ENCODE results near the gene OGFOD3.

The OGFOD3 gene

DNA sequence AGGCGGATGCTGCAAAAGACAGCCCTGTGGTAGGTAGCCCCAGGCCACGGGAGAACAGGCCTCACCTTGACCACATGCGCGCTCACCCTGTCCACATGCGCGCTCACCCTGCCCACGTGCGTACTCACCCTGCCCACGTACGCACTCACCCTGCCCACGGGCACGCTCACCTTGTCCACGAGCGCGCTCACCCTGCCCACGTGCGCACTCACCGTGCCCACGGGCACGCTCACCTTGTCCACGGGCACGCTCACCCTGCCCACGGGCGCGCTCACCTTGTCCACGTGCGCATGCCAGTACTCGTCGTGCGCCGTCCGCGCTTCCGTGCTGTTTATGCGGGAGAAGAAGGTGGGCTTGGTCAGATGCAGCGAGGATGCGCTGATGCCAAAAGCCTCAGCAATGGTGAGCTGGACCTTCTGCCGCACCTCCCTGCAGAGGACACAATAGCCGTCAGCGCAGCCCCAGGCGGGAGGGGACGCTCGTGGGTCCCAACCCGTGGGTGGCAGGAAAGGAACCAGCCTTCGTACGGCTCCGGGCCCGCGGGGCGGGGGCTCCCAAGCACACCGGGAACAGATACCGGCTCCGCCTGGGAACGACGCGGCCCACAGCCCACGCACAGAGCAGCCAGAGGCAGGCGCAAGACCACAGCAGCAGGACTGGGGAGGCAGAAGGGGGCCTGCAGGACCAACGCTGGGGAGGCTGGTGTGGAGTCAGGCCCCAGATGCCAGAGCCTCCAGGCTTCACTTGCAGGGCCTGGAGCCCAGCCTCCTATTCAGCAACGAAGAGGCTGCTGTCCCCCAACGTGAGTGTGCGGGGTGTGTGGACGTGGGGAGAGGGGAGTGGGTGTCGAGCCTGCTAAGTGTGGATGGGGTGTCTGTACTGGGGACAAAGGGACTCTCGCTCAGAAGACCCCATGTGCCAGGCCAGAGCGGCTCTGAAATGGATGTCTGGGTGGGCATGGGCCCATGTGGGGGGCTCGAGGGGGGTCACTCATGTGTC is 14.4 kb downstream of the OGFOD3 start:
- DNase-seq, result no peak

DNA sequence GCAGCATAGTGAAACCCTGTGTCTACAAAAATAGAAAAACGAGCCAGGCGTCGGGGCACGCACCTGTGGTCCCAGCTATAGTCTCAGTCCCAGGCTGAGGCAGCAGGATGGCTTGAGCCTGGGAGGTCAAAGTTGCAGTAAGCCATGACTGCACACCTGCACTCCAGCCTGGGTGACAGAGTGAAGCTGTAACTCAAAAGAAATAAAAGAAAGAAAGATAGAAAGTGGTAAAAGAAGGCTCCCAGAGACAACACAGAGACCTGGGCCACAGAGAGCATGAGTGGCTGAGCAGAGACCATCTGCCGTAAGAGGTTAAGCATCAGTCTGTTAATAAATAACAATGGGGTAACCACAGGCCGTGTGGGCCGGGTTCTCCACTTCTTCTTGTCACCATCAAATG is 15.5 kb downstream of the OGFOD3 start:
- DNase-seq, result no peak

GRCh38 chr17:82400830-82401229 is 17.6 kb downstream of the OGFOD3 start:
- DNase-seq, result no peak

- DNase-seq, result no peak
Measured at GRCh38 chr17:82400206-82400605, 18.2 kb downstream of the OGFOD3 start.

GRCh38 chr17:82399601-82400101 is 18.7 kb downstream of the OGFOD3 start:
- no peak for DNase-seq

GRCh38 chr17:82399041-82399441 is 19.3 kb downstream of the OGFOD3 start:
- no peak for DNase-seq

GRCh38 chr17:82397449-82398335 is 20.7 kb downstream of the OGFOD3 start:
- no peak for DNase-seq

- DNase-seq, result no peak
Measured at GRCh38 chr17:82396601-82397435, 21.6 kb downstream of the OGFOD3 start.

DNA sequence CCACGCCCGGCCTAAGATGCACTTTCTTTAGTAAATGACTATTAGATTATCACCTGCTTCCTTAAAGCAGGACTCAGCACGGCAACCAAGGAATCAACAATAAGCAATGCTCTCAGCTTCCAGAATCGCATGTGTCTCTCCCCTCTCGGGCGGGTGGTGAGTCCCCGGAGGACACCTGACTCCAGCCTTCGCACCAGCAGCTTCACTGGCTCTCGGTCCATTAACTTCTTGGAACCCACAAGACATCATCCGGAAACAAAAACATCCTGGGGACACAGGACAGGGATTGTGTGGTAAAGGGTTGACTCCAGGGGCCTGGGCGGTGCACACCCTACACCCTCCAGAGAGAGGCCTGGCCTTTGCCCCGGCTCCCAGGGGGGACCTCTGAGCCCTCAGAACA is 24.1 kb downstream of the OGFOD3 start:
- DNase-seq, result no peak

DNA sequence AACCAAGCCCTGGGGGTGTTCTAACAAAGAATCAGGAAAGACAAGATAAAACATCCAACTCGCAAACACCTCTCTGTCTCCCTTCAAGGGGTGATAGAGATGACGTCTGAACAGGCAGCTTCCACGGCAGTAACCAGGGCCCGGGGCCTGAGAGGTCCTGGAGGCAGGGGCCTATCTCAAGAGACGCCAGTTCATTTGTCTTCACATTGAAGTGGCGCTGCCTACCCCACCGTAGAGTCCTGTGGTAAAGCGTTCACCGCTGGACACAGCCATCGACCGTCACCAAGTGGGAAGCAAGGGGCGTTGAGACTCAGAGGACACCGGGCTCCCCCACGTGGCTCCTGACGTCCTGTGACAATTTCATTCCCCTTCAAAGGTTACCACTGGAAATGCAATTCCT is 25.4 kb downstream of the OGFOD3 start:
- DNase-seq, result no peak

GRCh38 chr17:82392209-82392920 is 26.0 kb downstream of the OGFOD3 start:
- DNase-seq, result no peak

- no peak for DNase-seq
Measured at GRCh38 chr17:82391496-82392066, 26.8 kb downstream of the OGFOD3 start.

GRCh38 chr17:82390860-82391435 is 27.4 kb downstream of the OGFOD3 start:
- no peak for DNase-seq

GRCh38 chr17:82390015-82390859 is 28.1 kb downstream of the OGFOD3 start:
- DNase-seq, result no peak

DNA sequence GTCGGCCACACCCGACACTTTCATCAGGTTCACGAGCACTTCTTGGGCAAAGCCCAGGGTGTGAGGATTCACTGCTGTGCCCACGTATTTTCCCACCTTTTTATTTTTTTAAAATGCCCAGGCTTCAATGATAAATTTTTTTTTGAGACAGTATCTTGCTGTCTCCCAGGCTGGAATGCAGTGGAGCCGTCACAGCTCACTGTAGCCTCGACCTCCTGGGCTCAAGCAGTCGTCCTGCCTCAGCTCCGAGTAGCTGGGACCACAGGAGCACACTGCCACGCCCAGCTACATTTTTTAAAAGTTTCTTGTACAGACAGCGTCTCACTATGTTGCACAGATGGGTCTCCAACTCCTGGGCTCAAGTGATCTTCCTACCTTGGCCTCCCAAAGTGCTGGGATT is 29.0 kb downstream of the OGFOD3 start:
- DNase-seq, result no peak

DNA sequence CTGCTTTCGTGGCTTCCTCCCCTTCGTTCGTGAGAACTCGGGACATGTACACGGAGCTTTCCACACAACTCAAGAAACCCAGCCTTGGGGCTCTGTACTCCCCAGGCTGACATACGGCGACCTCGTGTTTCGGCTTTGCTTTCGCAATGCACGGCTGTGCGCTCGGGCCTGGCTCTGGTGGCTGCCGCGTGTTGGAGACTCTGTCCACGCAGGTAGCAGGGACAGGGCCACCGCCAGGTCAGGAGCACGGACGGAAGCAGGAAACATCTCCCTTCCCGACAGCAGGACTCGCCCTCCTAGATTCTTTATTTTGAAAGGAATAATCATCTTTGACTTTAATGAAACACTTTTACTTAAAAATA is 29.5 kb downstream of the OGFOD3 start:
- no peak for DNase-seq

- DNase-seq, result no peak
Measured at GRCh38 chr17:82388223-82388921, 30.0 kb downstream of the OGFOD3 start.

- no peak for DNase-seq
Measured at GRCh38 chr17:82387705-82388106, 30.7 kb downstream of the OGFOD3 start.

DNA sequence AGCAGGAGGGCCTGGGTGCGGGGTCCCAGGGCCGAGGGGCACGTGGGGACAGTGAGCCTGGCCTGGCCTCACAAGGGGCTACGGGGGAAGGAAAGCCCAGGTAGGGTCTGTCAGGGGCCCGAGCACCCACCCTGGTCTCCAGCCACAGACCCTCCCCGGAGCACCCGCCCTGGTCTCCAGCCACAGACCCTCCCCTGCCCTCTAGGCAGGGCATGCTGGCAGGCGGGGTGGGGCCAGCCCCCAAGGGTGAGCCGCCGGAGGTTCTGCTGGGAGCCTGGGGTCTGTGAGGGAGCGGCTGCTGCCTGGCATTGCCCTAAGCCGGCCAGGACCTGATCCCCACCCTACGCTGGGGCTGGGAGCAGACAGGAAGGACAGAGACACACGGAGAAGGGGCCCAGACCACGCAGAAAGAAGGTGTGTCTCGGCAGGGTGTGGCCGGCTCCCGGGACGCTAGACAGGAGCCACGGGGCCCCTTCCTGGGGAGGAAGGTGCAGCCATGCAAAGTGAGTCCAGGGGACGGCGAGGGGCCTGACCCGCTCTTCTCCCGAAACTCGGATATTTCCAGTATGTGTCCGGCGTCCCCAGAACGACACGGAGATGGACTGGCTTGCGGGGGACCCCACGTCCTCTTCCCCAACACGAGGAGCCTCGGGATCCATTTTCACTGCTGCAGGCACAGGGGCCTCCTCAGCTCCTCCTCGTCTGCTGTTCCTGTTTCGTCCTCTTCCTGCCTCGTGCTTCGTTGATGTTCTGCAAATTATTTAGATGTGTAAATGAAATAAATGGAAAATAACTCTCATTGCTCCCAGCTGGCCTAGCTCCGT is 31.3 kb downstream of the OGFOD3 start:
- no peak for DNase-seq

Measured in NCI-H1417 treated with DMSO at 0.1 percent for 48 hours (cell line).